ENCODE results near the gene F2R. TPM values are rescaled to one million over a fixed set of nuclear protein-coding genes. Genes with fewer than 3 reads are reported as not detected.

F2R gene
- total RNA-seq, 4 donors from 2014 or later = 9.4 to 38.7 (median 16.7) TPM

DNA sequence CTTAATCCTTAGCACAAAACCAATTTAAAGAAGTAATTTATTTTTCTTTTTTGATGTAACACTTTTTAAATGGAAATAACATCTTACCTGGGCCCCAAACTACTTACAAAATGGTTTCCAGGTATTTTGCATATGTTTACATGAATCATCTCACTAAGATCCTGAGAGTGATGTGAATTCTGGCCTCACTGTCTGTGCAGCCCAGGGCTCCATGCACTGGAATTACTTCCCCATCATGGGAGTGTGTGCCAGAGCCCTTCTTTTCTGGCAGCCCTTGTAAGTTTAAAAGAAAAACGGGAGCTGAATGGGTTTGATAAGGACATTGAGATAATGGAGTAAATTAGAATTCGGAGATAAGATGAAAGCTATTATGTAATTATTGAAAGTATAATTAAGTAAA is 12.2 kb upstream of the F2R start:
- no peaks in the 10 kb centered on the region for H3K36me3 ChIP-seq
- intact Hi-C loops (cut with DNase I; ENCODE audit: low total_unique reads) = no loop called here
- H3K4me1 ChIP-seq = no peaks in the 10 kb centered on the region
- TF ChIP-seq POLR2A (IDR thresholded peaks at IDR 0.05) (no peak), CTCF (IDR thresholded peaks at IDR 0.05) (no peak)
- no peaks in the 10 kb centered on the region for H3K9me3 ChIP-seq
- no peak overlapping the region for H3K27ac ChIP-seq
- H3K27me3 ChIP-seq = no peaks in the 10 kb centered on the region
- no peak overlapping the region for H3K4me3 ChIP-seq
- no peak for DNase-seq

DNA sequence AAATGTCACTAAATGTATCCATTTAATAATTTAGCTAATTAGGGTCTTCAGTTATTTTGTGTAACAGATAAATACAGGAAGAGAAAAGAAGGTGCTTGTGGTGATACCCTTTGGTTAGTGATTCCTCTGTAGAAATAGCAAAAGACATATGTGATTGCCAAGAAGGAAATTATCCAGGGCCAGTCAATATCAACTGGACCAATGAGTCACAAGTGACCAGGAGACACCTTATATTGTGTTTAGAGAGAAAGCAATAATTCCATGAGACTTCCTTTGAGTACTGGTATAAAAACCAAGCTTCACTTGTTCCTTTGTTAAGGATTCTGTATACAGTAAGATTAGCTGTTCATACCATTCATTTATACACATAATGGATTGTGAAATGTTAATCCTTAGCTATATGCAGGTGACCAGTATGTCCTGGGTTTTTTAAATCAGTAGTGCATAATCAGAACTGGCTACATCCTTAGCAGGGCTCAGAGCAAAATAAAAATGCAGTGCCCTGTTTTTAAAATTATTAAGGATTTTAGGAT is 11.7 kb upstream of the F2R start:
- H3K36me3 ChIP-seq = no peaks in the 10 kb centered on the region
- no peaks in the 10 kb centered on the region for H3K4me1 ChIP-seq
- intact Hi-C loops (cut with DNase I; ENCODE audit: low total_unique reads) = no loop called here
- no peaks in the 10 kb centered on the region for H3K9me3 ChIP-seq
- no peak overlapping the region for H3K27ac ChIP-seq
- TF ChIP-seq CTCF (IDR thresholded peaks at IDR 0.05) (no peak), POLR2A (IDR thresholded peaks at IDR 0.05) (no peak)
- H3K27me3 ChIP-seq = no peaks in the 10 kb centered on the region
- no peak for DNase-seq
- H3K4me3 ChIP-seq = no peak overlapping the region

GRCh38 chr5:76705574-76705973 is 10.4 kb upstream of the F2R start:
- H3K9me3 ChIP-seq = no peaks in the 10 kb centered on the region
- H3K4me3 ChIP-seq = no peak overlapping the region
- no peak overlapping the region for H3K27ac ChIP-seq
- TF ChIP-seq CTCF (IDR thresholded peaks at IDR 0.05) (no peak), POLR2A (IDR thresholded peaks at IDR 0.05) (no peak)
- H3K4me1 ChIP-seq = no peaks in the 10 kb centered on the region
- intact Hi-C loops (cut with DNase I; ENCODE audit: low total_unique reads) = no loop called here
- no peaks in the 10 kb centered on the region for H3K27me3 ChIP-seq
- no peak for DNase-seq
- H3K36me3 ChIP-seq = no peaks in the 10 kb centered on the region

DNA sequence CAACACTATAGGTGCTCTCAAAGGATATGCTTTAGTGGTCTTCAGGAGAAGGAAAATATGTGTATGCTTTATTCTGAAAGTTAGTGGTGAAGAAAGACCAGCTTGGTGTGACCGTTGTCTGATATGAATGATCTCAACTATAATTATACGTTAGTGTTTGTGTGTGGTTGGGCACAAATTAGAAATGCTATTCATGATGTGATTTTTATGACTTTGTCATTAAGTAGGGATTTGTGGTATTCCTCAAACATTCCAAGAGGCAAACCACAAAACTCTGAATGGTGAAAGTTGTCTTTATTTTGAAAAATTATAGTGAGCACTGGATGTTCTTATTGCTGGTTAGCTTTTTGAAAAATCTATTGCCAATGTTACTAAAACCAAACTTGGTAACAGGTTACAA is 6.2 kb upstream of the F2R start:
- Histone ChIP-seq H3K4me3 (no peak overlapping the region), H3K27me3 (no peaks in the 10 kb centered on the region), H3K27ac (no peak overlapping the region), H3K9me3 (no peaks in the 10 kb centered on the region), H3K36me3 (no peaks in the 10 kb centered on the region), H3K4me1 (no peaks in the 10 kb centered on the region)
- intact Hi-C loops (cut with DNase I; ENCODE audit: low total_unique reads) = no loop called here
- TF ChIP-seq POLR2A (IDR thresholded peaks at IDR 0.05) = no peak
- TF ChIP-seq CTCF (IDR thresholded peaks at IDR 0.05) = no peak
- DNase-seq = no peak

DNA sequence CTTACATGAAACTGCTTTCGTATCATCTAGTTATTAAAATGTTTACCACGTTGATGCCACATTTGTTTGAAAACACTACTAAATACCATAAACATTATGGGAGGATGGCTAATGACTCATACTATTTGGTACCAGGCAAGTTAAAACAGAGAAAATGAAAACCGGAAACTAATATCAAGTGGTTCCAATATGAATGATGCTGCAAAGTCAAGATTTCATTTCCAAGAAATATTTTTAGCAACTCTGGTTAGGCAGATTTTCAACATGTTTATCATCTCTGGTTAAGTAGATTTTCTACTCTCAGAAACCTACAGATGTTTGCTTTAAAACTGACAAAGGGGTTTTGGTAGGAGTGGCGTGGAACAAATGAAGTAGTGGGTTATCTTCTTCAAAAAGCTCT is 4.9 kb upstream of the F2R start:
- H3K4me1 ChIP-seq = no peaks in the 10 kb centered on the region
- H3K27me3 ChIP-seq = no peaks in the 10 kb centered on the region
- intact Hi-C loops (cut with DNase I; ENCODE audit: low total_unique reads) = no loop called here
- no peak overlapping the region for H3K4me3 ChIP-seq
- no peak overlapping the region for H3K27ac ChIP-seq
- no peaks in the 10 kb centered on the region for H3K36me3 ChIP-seq
- TF ChIP-seq POLR2A (IDR thresholded peaks at IDR 0.05) (no peak), CTCF (IDR thresholded peaks at IDR 0.05) (no peak)
- no peak for DNase-seq
- no peaks in the 10 kb centered on the region for H3K9me3 ChIP-seq
